Renal pelvis (tissue), 4 donors: ENCODE measurements around the gene MRM3. TPM values are rescaled to one million over a fixed set of nuclear protein-coding genes. Genes with fewer than 3 reads are reported as not detected.
"Not testable (repeated sequence)": the region's sequence is repeated elsewhere in the genome, so short reads cannot be mapped to it uniquely, and the experiment has no call there.

Source experiments
- DNase-seq: peaks from one replicate; pipeline ENCODE4 v3.0.0-alpha.2; 2013
- polyA plus RNA-seq, 3 donors: library from polyadenylated mRNA; unstranded; fragments of 120-200 nt; gene quantifications; one replicate each; pipeline ENCODE4 v1.2.1, GENCODE V29; 2013; ENCODE audit not compliant: insufficient read length in 3 of 3

MRM3 gene
- polyA plus RNA-seq, 3 donors: 19.9 to 24.5 (median 20.8) TPM

DNA sequence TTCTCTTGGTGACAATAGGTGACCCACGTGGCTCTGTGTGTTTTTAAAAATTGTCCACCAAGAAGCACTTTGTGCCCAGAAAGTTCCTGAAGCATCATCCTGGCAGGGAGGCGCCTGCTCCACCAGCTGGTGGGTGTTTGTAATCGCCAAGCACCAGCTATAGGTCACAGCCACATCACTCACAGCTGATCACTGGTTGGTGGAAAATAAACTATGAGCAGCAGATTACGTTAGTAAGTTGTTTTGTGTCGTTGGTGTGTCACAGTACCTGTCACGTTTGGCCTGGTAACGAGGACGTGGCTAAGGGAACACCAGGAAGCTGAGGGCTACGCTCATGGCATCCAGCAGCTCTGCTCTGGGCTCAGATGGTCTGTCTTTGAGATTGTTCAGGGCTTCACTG, 10.1 kb downstream of the MRM3 start:
- no peak for DNase-seq

DNA sequence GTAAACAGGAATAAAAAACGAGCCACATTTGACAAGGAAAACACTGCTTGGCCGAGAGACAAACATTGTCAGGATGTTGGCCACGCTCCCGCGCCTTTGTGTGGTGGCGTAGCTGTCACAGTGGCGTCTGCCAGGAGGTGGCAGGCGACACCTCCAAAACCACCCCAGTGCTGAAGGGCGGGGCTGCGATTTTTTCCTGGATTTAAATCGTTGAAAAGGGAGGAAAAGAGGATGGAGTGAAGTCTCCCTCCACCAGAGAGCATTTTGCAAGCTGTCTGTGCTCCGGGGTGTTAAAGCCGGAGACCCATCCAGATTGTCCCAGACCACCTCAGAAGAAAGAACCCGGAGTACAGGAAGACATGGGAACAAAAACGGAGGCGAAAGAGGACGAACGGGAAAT, 12.7 kb downstream of the MRM3 start:
- peak; percentile 78 for DNase-seq

DNA sequence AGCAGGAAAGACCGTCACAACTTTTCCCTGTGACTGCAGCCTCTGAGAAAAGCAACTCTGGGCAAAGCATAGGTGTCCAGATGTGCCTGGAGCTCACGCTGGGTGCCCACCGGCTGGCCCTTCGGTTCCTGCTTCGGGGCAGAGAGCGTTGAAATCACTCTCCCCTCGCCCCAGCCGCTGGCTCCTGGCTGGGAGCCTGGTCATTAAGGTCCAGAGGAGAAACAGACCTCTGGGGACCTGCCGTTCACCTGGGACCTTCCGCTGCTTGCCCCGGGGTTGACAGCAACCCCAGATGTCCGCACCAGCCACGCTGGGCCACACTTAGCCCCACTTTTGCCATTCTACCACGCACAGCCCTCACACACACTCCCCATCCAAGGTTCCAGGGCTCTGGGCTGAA, 13.1 kb downstream of the MRM3 start:
- DNase-seq: no peak

DNA sequence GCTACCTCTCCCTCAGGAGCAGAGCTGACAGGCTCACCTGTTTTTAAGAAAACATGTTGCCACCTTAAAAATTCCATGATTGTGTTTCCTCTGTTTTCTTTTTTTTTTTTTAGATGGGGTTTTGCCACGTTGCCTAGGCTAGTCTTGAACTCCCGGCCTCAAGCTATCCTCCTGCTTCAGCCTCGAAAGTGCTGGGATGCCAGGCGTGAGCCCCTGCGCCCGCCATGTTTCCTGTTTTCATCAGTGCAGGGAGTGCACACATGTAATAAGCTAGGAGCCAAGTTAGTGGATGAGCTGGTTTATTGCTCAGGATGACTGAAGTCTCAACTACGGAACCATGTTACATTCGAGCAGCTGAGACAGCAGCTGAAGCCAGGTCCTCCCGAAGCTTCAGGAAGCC, 13.6 kb downstream of the MRM3 start:
- DNase-seq: no peak

DNA sequence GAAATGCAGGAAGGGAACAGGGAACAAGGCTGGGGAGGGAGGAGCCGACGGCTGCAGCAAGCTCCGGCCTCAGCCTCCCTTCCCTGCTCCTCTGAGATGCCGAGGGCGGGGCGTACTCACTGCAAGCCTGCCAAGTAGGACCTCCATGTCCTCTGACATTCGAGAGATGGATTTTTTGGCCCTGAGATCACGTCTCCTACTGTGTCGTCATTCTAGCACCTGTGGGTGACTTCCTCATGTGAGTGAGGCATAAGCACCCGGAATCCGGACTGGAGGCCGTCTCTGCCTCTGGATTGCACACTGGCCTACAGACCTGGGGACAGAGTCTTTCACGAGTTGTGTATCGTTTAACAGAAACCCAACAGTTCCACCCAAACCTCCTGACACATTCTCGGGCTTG, 14.5 kb downstream of the MRM3 start:
- DNase-seq: no peak

DNA sequence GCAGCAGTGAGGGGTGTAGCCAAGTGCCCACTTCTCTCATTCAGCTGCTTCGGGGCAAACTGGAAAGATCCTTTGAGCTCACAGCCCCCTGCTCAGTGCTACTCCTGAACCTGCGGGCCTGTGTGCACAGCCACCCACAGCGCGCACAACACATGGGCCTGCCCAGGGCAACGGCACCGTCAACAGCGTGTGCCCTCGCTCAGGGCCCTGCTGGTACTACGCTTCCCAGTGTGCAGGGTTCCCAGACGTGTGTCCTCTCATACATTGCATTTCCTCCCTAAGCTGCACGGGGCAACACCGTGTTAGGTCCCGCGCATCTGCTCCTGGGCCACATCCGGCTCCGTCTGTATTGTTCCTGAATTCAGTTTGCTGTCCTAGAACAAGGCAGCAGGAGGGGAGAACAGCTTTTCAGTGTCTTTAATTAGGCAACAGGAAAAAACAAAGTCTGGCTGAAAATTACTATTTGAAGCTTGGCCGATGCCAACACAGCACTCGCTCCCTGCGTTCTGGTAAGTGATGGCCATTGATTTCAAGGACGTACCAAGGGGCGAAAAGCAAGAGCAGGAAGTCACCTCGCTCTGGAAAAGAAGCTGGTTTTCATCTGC, 15.2 kb downstream of the MRM3 start:
- no peak for DNase-seq

DNA sequence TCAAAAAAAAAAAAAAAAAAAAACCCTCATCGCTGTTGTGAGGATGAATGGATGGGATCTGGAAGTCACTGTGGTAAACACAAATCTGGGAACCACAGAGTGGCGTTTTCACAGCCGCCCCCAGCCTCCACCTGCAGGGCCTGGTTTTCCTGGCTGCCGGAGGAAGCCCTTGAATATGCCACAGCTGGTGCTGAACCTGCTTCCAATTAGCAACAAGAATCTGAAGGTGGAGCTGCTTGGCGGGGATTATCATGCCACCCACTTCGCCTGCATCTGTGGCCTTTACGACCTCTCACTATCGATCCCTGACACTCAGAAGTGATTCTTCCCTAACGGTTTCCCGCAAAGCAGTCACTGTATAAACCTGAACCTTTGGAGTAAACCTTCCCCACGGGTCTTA, 16.1 kb downstream of the MRM3 start:
- DNase-seq: no peak

DNA sequence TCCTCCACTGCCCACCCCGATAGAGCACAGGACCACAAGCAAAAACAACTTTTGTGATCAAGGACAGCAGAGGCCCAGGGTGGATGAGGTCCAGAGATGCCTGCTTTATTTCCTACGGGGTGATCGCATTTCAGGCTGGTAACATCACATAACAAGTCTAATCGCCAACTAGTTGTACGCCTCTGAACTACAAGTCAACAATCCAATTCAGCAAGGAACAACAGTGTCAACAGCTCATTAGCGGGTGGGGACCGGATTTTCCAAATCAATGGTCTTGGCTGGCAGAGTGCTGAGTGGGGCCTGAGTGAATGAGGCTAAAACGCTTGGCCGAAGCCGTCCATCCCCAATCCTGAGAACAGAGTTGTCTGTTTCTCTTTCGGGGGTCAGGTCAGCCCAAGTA, 17.1 kb downstream of the MRM3 start:
- no peak for DNase-seq

DNA sequence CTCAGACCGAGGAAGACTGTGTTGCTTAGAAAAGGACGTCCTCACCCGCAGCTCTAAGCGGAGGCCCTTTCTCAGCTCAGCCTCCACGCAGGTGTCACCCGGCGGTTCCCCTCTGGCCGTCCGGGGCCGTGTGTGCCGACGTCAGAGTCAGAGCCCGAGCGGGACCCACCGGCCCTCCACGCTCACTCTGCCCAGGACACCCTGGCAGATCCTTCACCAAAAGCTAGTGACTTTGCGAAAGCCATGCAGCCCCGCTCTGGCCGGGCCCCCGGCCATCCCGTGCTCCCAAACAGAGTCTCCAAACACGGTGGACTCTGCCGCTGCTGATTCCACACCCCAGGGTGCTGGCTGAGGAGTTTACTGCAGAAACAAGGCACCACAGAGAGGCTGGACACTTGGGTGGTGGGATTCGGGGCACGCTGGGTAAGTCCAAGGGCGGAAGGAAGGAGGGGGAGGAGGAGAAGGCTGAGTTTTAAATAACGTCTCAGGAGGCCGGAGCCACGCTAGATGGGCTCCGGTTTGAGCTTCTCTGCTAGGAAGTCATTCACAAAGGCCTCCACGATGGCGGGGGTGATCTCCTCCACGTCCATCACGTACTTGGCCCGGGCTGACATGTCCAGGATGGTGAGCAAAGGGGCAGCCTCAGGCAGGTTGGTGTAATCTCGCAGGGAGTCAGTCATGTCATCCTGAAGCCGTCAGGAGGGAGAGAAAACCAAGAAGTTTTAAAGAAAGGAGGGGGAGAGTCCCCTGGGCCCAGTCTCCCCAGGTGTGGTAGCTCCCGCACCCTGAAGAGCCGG, 18.5 kb downstream of the MRM3 start:
- DNase-seq: no peak

DNA sequence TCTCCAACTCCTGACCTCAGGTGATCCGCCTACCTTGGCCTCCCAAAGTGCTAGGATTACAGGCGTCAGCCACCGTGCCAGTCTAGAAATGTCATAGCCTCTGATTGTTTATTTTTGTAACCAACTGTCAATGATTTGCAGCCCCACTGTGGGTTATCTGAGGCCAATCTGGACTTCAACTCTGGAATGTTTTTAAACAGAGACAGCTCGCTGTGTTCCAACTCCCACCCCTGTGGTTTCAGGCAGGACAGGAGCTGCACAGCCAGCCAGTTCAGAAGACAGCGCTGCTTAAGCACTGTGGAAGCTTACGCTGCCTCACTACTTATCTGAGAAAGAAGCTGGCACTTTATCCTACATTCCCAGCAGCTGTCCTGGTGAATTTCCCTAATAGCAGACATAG, 19.5 kb downstream of the MRM3 start:
- DNase-seq: no peak

DNA sequence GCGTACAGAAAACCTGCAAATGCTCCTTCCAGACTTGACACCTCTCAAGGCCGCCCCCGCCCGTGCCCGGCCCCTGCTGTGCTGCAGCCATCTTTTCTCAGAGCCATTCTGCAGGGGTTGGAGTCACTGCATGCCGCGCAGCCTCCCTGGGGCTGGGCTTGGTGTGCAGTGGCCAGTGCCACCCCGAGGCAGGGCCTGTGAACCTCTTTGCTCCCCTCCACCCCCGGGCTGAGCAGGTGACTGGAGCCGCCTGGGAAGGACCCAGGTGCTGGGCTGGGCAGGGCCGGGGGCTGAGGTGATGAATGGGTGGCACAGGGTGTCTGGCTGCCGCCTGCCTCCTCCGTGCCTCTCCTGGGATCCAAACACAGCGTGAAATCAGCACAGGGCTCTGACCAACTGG, 20.3 kb downstream of the MRM3 start:
- no peak for DNase-seq

DNA sequence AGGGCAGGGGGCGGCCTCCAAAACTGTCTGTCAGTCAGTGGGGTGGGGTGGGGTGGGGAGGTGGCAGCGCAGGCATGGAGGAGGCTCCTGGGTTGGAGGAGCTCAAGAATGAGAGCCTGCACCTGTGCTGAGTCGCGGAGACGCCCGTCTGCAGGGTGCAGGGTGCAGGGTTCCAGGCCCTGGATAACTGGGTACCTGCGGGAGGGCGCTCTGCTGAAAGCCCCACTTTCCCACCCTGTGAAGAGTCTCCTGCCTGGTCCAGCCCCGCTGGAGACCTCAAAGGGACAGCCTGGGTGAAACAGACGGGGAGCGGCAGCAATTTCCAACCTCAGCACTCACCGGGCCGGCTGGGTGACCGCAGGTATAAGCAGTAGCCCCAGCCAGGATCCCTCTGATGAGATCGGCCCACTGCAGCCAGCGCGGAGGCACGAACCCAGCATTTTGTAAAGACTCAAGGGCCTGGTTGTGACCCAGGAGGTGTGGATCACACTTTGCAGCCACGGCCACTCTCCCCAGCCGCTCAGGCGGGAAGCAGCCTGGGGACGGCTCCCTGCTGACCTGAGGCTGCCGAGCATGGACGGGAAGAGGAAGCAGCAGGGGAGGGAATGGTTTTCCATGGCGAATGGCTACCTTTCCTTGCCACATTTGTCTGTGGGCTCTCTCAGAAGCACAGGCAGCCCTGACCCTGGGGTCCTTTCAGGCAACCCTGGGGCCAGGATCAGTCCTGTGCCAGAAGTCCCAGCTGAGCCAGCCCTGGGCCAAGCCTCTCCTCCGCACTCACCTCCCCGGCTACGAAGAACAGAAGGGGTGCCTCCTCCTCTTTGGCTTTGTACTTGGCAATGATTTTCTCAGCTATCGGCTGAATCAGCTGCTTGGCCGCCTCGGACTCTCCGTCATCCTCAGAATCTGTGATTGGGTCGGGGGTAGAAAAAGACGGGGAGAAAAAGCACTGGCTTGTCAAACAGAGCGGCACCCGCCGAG, 21.0 kb downstream of the MRM3 start:
- DNase-seq: no peak

DNA sequence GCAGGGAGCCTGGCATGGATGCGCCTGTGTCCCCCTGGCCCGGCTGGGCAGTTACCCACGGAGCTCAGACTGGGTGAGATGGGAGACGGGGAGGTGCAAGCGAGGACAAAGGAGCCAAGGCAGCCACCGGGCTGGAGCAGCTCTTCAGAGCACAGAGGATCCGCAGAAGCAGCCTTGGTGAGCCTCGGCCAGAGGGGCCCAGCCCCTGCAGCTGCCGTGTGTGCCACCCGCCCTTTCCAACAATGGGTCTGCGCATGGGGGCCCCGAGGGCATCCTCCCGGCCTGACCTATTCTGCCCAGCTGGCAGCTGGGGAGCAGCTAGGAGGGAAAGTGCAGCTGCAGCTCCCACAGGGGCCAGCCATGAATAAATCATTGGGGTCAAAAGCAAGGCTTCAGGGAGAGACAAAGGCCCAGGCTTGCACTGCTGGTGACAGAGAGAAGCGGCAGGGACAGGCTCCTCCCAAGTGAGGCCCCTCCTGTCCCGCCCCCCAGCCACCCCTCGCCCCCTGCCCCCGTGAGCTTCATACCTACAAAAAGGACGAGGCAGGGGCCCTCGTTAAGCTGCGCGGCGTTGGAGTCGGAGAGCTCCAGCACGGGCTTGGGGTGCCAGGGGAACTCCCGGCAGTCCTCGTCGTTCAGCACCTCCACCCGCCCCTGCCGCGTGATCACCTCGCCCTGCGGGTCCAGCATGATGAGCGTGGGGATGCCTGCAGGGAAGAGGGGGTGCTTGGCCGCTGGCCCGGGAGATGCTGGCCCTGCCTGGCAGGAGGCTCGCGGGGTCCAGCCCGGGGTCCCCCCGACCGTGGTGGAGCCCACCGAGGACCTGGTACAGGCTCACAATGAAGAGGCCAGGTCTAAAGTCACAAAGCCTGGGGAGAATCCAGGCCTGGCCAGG, 22.6 kb downstream of the MRM3 start:
- DNase-seq: no peak

DNA sequence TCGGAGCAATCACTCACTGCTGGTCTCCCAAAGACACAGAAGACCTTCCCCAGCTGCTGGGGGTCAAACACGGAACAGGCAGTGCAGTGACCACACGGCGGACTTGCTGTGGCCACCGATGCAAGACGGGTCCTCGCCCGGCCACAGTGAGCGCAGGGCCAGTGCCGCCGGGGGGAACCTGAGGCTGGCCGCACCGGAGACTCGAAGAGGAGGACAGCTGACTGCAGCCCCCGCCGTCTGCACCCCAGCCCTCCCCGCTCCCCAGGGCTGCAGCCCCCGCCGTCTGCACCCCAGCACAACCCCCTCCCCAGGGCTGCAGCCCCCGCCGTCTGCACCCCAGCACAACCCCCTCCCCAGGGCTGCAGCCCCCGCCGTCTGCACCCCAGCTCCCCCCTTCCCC, 23.7 kb downstream of the MRM3 start:
- not testable (repeated sequence) for DNase-seq

DNA sequence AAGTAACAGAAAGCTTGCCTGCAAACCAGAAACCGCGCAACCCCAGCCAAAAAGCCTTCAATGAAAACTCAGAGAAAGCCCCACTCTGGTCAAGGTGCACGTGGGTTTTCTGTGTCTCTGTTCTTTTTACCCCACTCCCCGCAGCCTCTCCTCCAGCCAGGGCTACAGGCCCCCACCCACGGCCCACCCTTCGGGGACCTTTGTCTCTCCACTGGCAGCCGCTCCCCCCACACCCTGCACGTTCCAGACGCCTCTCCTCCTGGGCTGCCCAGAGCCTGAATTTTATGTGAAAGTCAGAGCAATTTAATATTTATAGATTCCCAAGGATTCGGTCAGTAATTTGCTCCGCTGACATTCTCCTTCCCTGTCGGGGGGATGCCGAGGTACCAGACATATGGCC, 24.2 kb downstream of the MRM3 start:
- no peak for DNase-seq

DNA sequence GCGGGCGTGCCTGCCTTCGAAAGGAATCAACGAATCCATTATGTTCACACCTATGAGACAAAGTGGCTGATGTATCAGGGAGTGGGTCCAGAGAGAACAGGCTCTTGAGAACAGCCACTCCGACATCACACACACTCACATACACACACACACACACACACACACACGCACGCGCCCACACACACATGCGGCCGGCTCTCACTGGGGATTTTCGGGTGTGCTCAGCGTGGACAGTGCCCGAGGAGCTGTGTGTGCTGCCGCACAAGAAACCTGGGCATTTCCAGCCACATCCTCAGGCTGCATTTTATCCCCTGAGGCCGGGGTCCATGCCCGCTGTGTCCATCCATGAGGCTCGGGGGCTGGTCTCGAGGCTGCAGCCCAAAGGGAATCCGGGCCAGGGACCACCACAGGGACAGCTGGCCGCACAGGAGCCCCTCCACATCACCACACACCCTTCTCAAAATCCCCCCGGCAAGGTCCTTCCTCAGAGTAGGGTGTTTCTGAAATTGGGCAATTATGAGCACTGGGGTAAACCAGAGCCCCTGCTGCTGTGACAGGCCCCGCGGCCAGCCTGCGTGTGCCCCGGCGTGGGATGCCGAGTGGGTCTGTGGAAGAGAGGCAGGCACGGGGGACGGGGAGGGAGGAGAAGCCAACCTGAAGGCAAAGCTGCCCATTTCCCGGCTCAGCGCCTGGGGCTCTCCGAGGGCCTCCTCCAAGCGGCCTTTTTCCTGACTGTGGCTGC, 24.8 kb downstream of the MRM3 start:
- no peak for DNase-seq

DNA sequence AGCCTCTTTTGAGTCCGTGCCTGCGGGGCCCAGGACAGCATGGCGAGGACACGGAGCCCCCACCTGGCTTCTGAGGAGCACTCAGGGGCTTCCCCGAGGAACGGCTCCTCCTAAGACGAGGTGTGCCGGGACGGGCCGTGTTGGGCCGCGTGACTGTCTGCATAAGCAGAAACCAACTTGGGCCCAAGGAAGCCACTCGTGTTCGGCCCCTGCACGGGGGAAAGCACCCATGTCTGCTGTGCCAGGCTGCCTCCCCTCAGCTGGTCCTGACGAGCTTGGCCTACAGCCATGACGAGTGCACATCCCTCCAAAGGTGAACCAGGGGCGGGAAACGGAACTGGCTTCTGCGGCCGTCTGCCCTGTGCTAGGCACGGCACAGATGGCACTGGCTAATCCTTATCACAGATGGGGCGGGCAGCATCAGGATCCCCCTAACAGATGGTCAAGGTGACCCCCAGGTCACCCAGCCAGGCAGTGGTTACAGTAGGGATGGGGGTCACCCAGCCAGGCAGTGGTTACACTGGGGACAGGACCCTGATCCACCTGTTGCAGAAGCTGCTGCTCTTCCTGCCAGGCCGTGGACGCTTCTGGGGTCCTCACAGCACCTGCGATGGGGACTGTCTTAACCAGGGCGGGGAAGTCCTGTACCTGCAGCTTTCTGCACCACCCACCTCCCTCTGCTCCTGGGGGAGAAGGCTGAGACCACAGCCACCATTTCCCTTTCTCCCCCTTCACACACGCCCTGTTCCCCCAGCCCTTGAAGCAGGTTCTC, 25.6 kb downstream of the MRM3 start:
- no peak for DNase-seq

DNA sequence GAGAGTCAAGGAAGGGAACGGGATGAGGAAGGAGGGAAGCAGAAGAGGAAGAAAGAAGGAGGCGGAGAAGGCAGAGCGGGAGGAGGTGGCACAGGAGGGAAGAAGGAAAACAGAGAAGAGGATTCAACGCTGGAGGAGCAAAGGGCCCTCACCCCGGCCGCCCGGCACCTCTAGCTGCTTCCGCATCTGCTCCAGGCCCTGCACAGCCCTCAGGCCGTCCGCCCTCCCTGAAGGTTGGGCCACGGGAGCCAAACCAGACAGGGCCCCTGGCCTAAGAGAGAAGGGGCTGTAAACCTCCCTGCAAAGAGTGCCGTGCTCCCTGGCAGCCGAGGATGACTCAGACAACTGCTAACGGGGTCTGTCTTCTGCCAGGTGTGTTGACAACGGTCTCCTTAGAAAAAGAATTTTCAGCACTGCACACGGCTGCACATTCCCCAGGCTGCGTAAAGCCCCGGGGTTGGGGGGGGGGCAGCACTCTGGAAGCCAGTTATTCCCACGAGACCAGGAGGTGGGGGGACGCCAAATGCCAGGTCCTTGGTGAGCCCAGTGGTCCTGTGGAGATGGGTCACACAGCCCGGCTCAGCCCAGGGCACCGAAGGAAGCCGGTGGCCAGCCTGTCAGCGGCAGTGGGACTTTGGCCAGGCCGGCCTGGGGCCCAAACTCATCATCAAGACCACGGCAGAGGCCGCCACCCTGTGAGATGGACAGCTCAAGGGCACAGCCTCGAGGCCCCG, 29.1 kb downstream of the MRM3 start:
- no peak for DNase-seq

DNA sequence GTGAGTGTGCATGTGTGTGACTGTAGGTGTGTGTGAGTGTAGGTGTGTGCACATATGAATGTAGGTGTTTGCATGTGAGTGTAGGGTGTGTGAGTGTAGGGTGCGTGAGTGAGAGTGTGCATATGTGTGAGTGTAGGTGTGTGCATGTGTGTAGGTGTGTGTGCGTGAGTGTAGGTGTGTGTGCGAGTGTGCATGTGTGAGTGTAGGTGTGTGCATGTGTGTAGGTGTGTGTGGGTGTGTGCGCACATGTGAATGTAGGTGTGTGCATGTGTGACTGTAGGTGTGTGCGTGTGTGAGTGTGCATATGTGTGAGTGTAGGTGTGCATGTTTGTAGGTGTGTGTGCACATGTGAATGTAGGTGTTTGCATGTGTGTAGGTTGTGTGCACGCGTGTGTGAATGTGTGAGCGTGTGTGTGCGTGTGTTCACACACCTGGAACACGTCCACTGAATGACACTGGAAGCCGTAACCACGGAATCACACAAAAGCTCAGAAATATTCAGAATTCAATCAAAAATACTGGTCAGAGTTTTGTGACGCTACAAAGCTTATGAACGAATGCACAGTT, 30.6 kb downstream of the MRM3 start:
- DNase-seq: no peak
